TTC549 (cell line): ENCODE data around the gene LRP8.
"Not testable (repeated sequence)": the region's sequence is repeated elsewhere in the genome, so short reads cannot be mapped to it uniquely, and the experiment has no call there.

ENCODE experiments used
- FAIRE-seq: peaks from 2 replicates; lab custom pipeline; 2012; peaks lifted over from hg19 to GRCh38; lab: Jason Lieb, UNC

Gene LRP8

DNA sequence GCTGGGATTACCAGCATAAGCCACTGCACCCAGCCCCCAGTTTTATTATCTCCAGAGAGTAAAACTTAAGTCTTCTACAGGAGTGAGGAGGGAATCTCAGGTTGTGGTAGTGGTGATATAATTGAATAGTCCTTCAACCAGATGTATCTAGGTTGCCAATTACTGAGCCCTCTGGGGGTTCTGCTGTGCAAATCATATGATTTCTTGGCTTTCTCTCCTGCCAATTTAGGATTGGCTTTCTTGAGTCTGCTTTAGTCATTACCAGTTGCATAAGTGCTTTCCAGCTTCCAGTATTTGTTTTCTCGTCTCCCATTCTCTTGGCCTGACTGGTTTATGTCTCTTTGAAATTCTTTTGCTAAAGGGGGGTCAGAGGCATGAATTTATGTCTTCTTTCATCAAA is 120.1 kb downstream of the LRP8 start:
- no peak for FAIRE-seq

DNA sequence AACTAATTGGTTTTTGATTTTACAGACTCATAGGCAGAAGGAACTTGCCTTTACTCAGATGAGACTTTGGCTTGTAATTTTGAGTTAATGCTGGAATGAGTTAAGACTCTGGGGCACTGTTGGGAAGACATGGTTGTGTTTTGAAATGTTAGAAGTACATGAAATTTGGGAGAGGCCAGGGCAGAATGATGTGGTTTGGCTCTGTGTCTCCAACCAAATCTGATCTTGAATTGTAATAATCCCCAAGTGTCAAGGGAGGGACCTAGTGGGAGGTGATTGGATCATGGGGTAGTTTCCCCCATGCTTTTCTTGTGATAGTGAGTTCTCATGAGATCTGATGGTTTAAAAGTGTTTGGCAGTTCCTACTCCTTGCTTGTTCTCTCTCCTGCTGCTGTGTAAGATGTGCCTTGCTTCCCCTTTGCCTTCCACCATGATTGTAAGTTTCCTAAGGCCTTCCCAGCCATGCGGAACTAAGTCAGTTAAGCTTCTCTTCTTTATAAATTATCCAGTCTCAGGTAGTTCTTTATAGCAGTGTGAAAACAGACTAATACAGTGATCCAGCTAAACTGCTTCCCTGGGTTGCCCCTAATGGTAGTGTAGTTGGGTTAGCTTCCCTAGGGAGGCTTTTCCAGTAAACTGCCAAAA is 121.0 kb downstream of the LRP8 start:
- no peak for FAIRE-seq

DNA sequence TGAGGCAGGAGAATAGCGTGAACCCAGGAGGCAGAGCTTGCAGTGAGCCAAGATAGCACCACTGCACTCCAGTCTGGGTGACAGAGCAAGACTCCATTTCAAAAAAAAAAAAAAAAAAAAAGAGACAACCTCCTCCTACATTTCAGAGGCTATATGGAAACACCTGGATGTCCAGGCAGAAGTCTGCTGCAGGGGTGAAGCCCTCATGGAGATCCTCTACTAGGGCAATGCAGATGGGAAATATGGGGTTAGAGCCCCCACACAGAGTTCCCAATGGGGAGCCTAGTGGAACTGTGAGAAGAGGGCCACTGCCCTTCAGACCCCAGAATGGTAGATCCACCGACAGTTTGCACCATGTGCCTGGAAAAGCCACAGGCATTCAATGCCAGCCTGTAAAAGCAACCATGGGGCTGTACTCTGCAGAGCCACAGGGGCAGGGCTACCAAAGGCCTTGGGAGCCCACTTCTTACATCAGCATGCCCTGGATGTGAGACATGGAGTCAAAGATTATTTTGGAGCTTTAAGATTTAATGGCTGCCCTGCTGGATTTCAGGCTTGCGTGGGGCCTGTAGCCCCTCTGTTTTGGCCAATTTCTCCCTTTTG is 121.7 kb downstream of the LRP8 start:
- FAIRE-seq = not testable (repeated sequence)

DNA sequence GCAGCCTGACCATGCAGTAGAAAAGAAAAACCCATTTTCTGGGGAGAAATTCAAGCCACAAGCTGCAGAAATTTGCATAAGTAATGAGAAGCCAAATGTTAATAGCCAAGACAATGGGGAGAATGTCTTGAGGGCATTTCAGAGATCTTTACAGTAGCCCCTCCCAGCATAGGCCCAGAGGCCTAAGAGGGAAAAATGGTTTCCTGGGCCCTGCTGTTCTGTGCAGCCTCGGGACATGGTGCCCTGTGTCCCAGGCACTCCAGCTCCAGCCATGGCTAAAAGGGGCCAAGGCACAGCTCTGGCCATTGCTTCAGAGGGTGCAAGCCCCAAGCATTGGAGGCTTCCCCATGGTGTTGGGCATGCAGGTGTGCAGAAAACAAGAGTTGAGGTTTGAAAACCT is 122.4 kb downstream of the LRP8 start:
- not testable (repeated sequence) for FAIRE-seq

DNA sequence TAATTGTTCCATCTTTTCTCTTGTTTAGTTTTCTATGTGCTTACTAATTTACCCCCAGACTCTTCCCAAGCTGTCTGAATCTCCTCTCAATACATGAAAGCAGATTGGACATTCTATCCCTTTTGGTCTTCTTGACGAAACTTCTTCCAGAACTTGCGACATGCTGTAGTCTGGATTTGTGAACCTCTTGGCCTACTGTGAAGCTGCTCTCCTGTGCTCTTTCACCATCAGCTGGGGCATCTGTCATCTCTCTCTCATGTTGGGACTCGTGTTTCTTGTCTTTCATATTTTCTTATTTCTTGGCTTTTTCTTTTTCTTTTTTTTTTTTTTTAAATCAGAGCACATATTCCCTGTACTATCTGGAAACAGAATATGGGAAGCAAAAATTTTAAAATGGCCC is 124.4 kb downstream of the LRP8 start:
- no peak for FAIRE-seq

DNA sequence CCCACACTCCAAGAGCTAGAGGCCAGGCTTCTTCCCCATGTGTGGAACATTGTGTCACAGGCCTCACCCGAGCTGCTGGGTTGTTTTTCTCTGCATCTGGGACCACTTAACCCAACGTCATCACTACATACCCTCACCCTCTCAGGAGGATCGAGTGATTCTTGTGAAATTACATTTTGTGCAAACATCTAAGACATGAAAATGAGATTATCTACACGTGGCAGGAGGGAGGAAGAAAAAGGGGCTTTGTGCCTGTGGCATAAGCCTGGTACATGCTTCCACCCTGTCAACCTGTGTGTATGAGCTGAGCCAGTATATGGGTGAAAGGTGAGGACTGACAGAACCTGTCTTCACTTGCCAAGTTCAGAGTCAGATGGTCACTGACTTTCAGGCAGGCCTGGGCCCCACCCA is 129.6 kb downstream of the LRP8 start:
- no peak for FAIRE-seq

DNA sequence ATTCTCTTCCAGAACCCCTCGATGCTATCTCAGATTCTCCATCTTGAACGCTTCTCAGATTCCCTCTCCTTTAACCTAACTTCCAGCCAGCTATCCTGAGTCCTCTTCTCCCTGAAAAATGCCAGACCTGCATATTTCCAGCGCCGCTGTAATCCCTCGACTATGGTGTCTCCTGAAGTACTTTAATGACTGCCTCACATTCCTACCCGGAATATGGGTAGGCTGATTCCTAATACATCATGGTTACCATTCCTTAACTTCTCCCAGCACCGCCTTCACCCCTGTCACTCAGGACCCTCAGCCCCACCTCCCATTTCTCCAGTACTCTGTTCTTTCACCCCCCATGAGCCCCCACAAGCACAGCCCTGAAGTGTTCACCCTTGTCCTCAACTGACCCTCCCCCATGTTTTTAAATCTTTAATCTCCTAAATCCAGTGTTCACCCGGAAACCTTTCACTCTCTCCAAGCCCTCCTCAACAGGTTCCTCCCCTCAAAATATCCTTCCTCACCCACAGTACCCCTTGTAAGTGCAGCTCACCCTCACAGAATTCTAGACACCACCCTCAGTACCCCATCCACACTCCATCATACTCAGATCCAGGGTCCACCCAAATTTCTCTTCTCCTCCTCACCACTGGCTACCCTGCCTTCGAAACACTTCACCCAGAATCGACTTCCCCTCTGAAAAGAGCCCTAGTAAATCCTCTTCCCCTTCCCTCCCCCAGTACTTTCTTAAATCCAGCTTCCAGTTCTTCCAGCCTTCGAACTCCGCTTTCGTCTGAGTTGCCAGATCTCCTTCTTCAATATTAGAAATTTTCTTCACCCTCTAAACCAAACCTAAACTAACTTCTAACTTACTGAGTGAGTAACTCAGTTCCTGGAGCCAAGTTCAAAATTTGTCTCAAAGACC is 130.3 kb downstream of the LRP8 start:
- no peak for FAIRE-seq

DNA sequence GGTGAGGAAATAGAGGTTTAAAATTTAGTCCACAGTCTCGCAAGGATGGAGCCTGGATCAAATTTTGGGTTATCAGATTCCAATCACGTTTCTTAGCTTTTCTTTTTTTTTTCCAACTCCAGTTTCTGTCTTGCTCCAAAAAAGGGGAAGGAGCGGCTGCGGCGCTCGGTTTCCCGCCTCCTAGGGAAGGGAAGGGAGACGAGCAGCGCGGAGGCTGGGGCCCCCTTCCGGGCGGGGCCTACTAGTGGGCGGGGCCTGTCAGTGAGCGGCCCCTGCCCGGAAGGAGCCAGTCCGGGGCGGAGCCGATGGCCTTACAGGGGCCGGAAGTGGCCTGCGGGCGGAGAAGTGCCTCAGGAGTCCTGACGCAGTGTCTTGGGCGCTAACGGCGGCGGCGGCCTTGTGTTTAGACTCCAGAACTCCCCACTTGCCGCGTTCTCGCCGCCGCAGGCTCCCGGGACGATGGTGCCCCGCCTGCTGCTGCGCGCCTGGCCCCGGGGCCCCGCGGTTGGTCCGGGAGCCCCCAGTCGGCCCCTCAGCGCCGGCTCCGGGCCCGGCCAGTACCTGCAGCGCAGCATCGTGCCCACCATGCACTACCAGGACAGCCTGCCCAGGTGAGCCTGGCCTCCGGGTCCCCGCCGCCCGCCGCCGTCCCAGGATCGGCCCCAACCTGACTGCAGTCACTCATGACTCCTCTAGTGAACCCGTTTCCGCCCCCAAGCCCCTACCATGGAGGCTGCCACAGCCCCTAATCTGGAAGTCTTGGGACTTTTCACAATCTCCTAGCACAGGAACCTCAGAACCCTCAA is 131.2 kb downstream of the LRP8 start, which contains the start of gene CPT2:
CPT2 (plus strand) TSS at position 340 of the 806 bp plus-strand sequence; CDS start at position 460, 120 bp downstream.
- FAIRE-seq = peak; percentile 26

DNA sequence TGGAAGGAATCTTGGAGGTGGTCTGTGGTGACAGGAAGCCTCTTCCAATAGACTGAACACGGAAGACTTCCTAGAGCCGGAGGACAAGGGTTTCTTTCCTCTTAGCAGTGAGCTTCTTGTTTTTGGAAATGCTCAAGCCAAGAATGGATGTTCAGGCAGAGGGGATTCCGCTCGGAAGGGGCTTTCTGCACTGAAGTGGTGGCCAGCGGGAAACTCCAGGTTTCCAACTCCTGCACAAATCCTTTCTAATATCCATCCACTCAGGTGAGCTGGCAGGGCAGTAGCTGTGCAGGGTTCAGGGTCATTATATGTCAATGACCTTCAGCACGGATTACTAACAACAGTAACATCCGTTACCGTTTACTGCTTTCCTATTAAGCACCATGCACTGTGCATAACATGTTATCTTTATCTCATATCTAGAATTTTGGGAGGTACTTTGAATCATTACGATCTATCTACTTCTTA is 131.8 kb downstream of the LRP8 start:
- no peak for FAIRE-seq

DNA sequence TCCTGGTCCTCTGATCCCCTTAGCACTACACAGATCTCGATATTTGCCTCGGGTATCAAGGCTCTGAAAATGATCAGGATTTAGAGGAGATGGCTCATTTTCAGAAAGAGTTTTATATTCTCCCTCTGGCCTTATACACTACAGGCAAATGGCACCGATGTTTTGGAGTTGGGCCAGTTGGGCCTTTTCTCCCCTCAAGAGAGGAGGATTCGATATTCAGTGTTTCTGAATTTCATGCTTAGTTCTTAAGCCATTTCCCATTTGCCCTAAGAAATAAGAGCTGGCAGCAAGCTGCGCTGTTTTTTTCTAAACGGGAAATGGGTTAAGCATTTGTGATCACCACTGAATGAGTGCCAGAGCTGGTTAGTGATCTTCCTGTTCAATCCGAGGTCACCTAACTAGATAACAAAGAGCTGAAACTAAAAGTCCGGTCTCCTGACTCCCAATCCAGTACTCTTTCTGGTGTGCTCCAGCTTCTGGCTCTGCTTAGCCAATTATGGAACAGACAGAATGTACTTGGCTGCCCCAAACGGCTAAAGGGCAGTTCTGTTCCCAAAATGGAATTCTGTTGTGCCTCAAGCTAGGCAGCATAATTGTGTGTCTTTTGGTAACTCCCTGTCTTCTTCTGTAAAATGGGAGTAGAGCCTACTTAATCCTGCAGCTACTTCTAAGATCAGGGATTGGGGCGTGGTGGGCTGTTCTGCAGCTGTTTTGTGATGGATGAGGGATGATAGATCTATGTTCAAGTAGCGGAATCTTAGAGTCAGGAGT is 132.4 kb downstream of the LRP8 start:
- FAIRE-seq = no peak
